ENCODE results near the gene WWTR1. TPM values are rescaled to one million over a fixed set of nuclear protein-coding genes. Genes with fewer than 3 reads are reported as not detected.

WWTR1 gene
- total RNA-seq, 1 donor from 2014 or later, result 137 TPM

GRCh38 chr3:149686996-149687395 lies 29.2 kb upstream of the WWTR1 start:
- Mint-ChIP-seq H3K27ac (ENCODE audit: unreplicated experiment) (no peak overlapping the region), H3K27me3 (ENCODE audit: unreplicated experiment) (peaks cover 2% of the 10 kb centered on the region), H3K4me1 (ENCODE audit: unreplicated experiment) (peaks cover 26% of the 10 kb centered on the region), H3K4me3 (ENCODE audit: unreplicated experiment) (no peak overlapping the region), H3K9me3 (ENCODE audit: unreplicated experiment) (no peaks in the 10 kb centered on the region), H3K36me3 (ENCODE audit: low read depth, unreplicated experiment) (peaks cover 4% of the 10 kb centered on the region)
- TF ChIP-seq CTCF (IDR thresholded peaks at IDR 0.05; ENCODE audit: unreplicated experiment), result no peak
- DNase-seq (ENCODE audit: low spot score), result no peak

GRCh38 chr3:149678351-149678950 lies 20.6 kb upstream of the WWTR1 start:
- H3K36me3 Mint-ChIP-seq (ENCODE audit: low read depth, unreplicated experiment), result no peaks in the 10 kb centered on the region
- H3K9me3 Mint-ChIP-seq (ENCODE audit: unreplicated experiment), result no peaks in the 10 kb centered on the region
- no peak overlapping the region for H3K27ac Mint-ChIP-seq (ENCODE audit: unreplicated experiment)
- H3K4me1 Mint-ChIP-seq (ENCODE audit: unreplicated experiment), result peaks cover 8% of the 10 kb centered on the region
- H3K4me3 Mint-ChIP-seq (ENCODE audit: unreplicated experiment), result no peak overlapping the region
- H3K27me3 Mint-ChIP-seq (ENCODE audit: unreplicated experiment), result no peaks in the 10 kb centered on the region
- no peak for DNase-seq (ENCODE audit: low spot score)
- TF ChIP-seq CTCF (IDR thresholded peaks at IDR 0.05; ENCODE audit: unreplicated experiment), result no peak

- no peak for DNase-seq (ENCODE audit: low spot score)
- H3K9me3 Mint-ChIP-seq (ENCODE audit: unreplicated experiment), result no peaks in the 10 kb centered on the region
- no peak overlapping the region for H3K4me3 Mint-ChIP-seq (ENCODE audit: unreplicated experiment)
- no peak overlapping the region for H3K27ac Mint-ChIP-seq (ENCODE audit: unreplicated experiment)
- H3K27me3 Mint-ChIP-seq (ENCODE audit: unreplicated experiment), result peaks cover 3% of the 10 kb centered on the region
- peaks cover 8% of the 10 kb centered on the region for H3K4me1 Mint-ChIP-seq (ENCODE audit: unreplicated experiment)
- no peaks in the 10 kb centered on the region for H3K36me3 Mint-ChIP-seq (ENCODE audit: low read depth, unreplicated experiment)
- no peak for TF ChIP-seq CTCF (IDR thresholded peaks at IDR 0.05; ENCODE audit: unreplicated experiment)
Observed at GRCh38 chr3:149673393-149673792, 15.6 kb upstream of the WWTR1 start.

- TF ChIP-seq CTCF (IDR thresholded peaks at IDR 0.05; ENCODE audit: unreplicated experiment), result no peak
- H3K9me3 Mint-ChIP-seq (ENCODE audit: unreplicated experiment), result no peaks in the 10 kb centered on the region
- H3K27ac Mint-ChIP-seq (ENCODE audit: unreplicated experiment), result no peak overlapping the region
- DNase-seq (ENCODE audit: low spot score), result no peak
- peaks cover 8% of the 10 kb centered on the region for H3K4me1 Mint-ChIP-seq (ENCODE audit: unreplicated experiment)
- H3K27me3 Mint-ChIP-seq (ENCODE audit: unreplicated experiment), result peaks cover 3% of the 10 kb centered on the region
- no peak overlapping the region for H3K4me3 Mint-ChIP-seq (ENCODE audit: unreplicated experiment)
- H3K36me3 Mint-ChIP-seq (ENCODE audit: low read depth, unreplicated experiment), result no peaks in the 10 kb centered on the region
Observed at GRCh38 chr3:149670742-149671492, 13.1 kb upstream of the WWTR1 start.

DNA sequence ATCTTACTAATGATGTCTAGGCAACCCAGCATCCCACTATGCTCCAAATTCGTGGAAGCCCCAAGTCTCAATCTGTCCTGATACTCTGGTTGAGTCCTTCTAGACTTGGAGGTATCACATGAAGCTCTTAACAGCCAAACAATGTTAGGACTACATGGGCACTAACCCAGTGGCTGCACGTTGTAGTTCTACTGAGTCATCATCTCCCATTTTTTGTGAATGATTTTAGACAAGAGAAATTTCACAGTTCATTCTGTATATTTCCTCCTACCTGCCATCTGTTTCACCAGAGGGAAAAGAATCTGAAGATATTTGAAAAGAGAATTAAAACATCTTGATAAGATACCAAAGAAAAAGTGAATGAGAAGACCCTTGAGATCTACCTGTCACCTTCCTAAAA lies 9.8 kb upstream of the WWTR1 start:
- H3K4me3 Mint-ChIP-seq (ENCODE audit: unreplicated experiment), result no peak overlapping the region
- H3K36me3 Mint-ChIP-seq (ENCODE audit: low read depth, unreplicated experiment), result no peaks in the 10 kb centered on the region
- H3K27ac Mint-ChIP-seq (ENCODE audit: unreplicated experiment), result no peak overlapping the region
- TF ChIP-seq CTCF (IDR thresholded peaks at IDR 0.05; ENCODE audit: unreplicated experiment), result no peak
- peaks cover 11% of the 10 kb centered on the region for H3K4me1 Mint-ChIP-seq (ENCODE audit: unreplicated experiment)
- H3K9me3 Mint-ChIP-seq (ENCODE audit: unreplicated experiment), result no peaks in the 10 kb centered on the region
- DNase-seq (ENCODE audit: low spot score), result no peak
- peaks cover 3% of the 10 kb centered on the region for H3K27me3 Mint-ChIP-seq (ENCODE audit: unreplicated experiment)
